Measurements from ENCODE around the gene CAMK2G. TPM values are rescaled to one million over a fixed set of nuclear protein-coding genes. Genes with fewer than 3 reads are reported as not detected.

Gene CAMK2G
- total RNA-seq, 1 experiment from 2014 or later = 179 TPM

GRCh38 chr10:73917566-73918305 lies 43.4 kb upstream of the CAMK2G start:
- no peak overlapping the region for H3K9ac ChIP-seq (ENCODE audit: low read length)
- intact Hi-C loops (cut with micrococcal nuclease) = no loop called here
- ChIA-PET POLR2A (ENCODE audit: unreplicated experiment) (interaction anchor here (0.6 to 2.8 kb wide), 9 partner anchors 8 to 187 kb away, joined by 3 to 18 read pairs (median 6); no protein-coding TSS in a partner anchor), CTCF (interaction anchor here (0.5 to 3.0 kb wide), 9 partner anchors 18 to 117 kb away, joined by 3 to 21 read pairs (median 7); no protein-coding TSS in a partner anchor)
- peaks cover 50% of the 10 kb centered on the region for H3F3A ChIP-seq (ENCODE audit: low read length, unreplicated experiment)
- TF ChIP-seq CTCF (conservative IDR thresholded peaks at IDR 0.05; ENCODE audit: low read depth, low read length) (no peak), EZH2 (IDR thresholded peaks at IDR 0.05; ENCODE audit: low read length, unreplicated experiment) (no peak), EZH2phosphoT487 (IDR thresholded peaks at IDR 0.05; ENCODE audit: borderline replicate concordance, low read length) (no peak)
- no TSS peak for BruUV-seq (replicated peaks)
- H2AFZ ChIP-seq (ENCODE audit: low read length) = no peak overlapping the region
- ATAC-seq = peak; percentile 24
- H3K9me3 ChIP-seq (ENCODE audit: low read length) = no peaks in the 10 kb centered on the region
- peaks cover 50% of the 10 kb centered on the region for H3K4me1 ChIP-seq (ENCODE audit: insufficient read depth, low read length)
- peaks cover 43% of the 10 kb centered on the region for H3K36me3 ChIP-seq (ENCODE audit: low read depth, low read length)
- no peaks in the 10 kb centered on the region for H3K27me3 ChIP-seq (ENCODE audit: low read length)
- H3K4me3 ChIP-seq (ENCODE audit: low read length) = no peak overlapping the region
- H4K20me1 ChIP-seq (ENCODE audit: low read length) = peaks cover 41% of the 10 kb centered on the region
- peak overlapping the region; percentile 2 for H3K27ac ChIP-seq (ENCODE audit: low read length)
- H3K4me2 ChIP-seq (ENCODE audit: low read length) = no peak overlapping the region
- no peaks in the 10 kb centered on the region for H3K9me2 ChIP-seq (replicated peaks; ENCODE audit: low read length)
- H3K79me2 ChIP-seq (ENCODE audit: low read length) = peaks cover 31% of the 10 kb centered on the region
- peak; percentile 72 for DNase-seq

GRCh38 chr10:73916761-73917470 lies 42.6 kb upstream of the CAMK2G start:
- no peaks in the 10 kb centered on the region for H3K27me3 ChIP-seq (ENCODE audit: low read length)
- peaks cover 47% of the 10 kb centered on the region for H4K20me1 ChIP-seq (ENCODE audit: low read length)
- peak overlapping the region; percentile 80 for H3K4me2 ChIP-seq (ENCODE audit: low read length)
- no peak overlapping the region for H3K9ac ChIP-seq (ENCODE audit: low read length)
- peaks cover 50% of the 10 kb centered on the region for H3K36me3 ChIP-seq (ENCODE audit: low read depth, low read length)
- no TSS peak for BruUV-seq (replicated peaks)
- peak overlapping the region; percentile 0; the same call in 1 of the 2 replicates for H3K4me3 ChIP-seq (ENCODE audit: low read length)
- H2AFZ ChIP-seq (ENCODE audit: low read length) = no peak overlapping the region
- no peak for TF ChIP-seq EZH2 (IDR thresholded peaks at IDR 0.05; ENCODE audit: low read length, unreplicated experiment)
- no peak for TF ChIP-seq EZH2phosphoT487 (IDR thresholded peaks at IDR 0.05; ENCODE audit: borderline replicate concordance, low read length)
- no peak for TF ChIP-seq CTCF (conservative IDR thresholded peaks at IDR 0.05; ENCODE audit: low read depth, low read length)
- intact Hi-C loops (cut with micrococcal nuclease) = no loop called here
- ChIA-PET CTCF (interaction anchor here (0.7 to 3.0 kb wide), 6 partner anchors 23 to 49 kb away, joined by 3 to 21 read pairs (median 8); no protein-coding TSS in a partner anchor), POLR2A (ENCODE audit: unreplicated experiment) (interaction anchor here (0.7 to 2.8 kb wide), 7 partner anchors 8 to 82 kb away, joined by 3 to 18 read pairs (median 6); no protein-coding TSS in a partner anchor)
- peaks cover 52% of the 10 kb centered on the region for H3F3A ChIP-seq (ENCODE audit: low read length, unreplicated experiment)
- no peaks in the 10 kb centered on the region for H3K9me3 ChIP-seq (ENCODE audit: low read length)
- peak overlapping the region; percentile 7 for H3K27ac ChIP-seq (ENCODE audit: low read length)
- peaks cover 39% of the 10 kb centered on the region for H3K79me2 ChIP-seq (ENCODE audit: low read length)
- peaks cover 58% of the 10 kb centered on the region for H3K4me1 ChIP-seq (ENCODE audit: insufficient read depth, low read length)
- H3K9me2 ChIP-seq (replicated peaks; ENCODE audit: low read length) = no peaks in the 10 kb centered on the region
- DNase-seq = peak; percentile 50
- peak; percentile 5 for ATAC-seq
